Hepatocyte (in vitro differentiated cells): ENCODE measurements around the gene PPP2R2C.

Experiments used
- EZH2 ChIP-seq: fragments of 200-600 bp; sonication (generic); IDR thresholded peaks from 2 replicates; pipeline ENCODE4 v1.6.1; 2016; ENCODE audit warnings: antibody characterized with exemption, mild to moderate bottlenecking, borderline replicate concordance
- EZH2phosphoT487 ChIP-seq: fragments of 200-600 bp; sonication (generic); IDR thresholded peaks from one replicate; pipeline ENCODE4 v1.6.1; 2018; ENCODE audit warnings: antibody characterized with exemption, mild to moderate bottlenecking, low read depth, moderate library complexity; ENCODE audit not compliant: unreplicated experiment, severe bottlenecking
- TF ChIP-seq, protein P1 (sequence below): fragments of 200-600 bp; sonication (generic); IDR thresholded peaks from 2 replicates; pipeline ENCODE4 v1.5.1; 2016; ENCODE audit warnings: antibody characterized with exemption, mild to moderate bottlenecking; ENCODE audit not compliant: poor library complexity

- TF ChIP-seq, protein P1, sequence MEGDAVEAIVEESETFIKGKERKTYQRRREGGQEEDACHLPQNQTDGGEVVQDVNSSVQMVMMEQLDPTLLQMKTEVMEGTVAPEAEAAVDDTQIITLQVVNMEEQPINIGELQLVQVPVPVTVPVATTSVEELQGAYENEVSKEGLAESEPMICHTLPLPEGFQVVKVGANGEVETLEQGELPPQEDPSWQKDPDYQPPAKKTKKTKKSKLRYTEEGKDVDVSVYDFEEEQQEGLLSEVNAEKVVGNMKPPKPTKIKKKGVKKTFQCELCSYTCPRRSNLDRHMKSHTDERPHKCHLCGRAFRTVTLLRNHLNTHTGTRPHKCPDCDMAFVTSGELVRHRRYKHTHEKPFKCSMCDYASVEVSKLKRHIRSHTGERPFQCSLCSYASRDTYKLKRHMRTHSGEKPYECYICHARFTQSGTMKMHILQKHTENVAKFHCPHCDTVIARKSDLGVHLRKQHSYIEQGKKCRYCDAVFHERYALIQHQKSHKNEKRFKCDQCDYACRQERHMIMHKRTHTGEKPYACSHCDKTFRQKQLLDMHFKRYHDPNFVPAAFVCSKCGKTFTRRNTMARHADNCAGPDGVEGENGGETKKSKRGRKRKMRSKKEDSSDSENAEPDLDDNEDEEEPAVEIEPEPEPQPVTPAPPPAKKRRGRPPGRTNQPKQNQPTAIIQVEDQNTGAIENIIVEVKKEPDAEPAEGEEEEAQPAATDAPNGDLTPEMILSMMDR = no peak
- TF ChIP-seq EZH2phosphoT487 (no peak), EZH2 (no peak)
Observed at GRCh38 chr4:6417516-6418050, 54.8 kb downstream of the PPP2R2C start.
